Measurements from ENCODE around the gene PNPLA2.

Gene PNPLA2

GRCh38 chr11:858762-859339, 40.1 kb downstream of the PNPLA2 start:
- no peak for DNase-seq (ENCODE audit: low read depth, low spot score)

GRCh38 chr11:859394-860131, 40.8 kb downstream of the PNPLA2 start:
- DNase-seq (ENCODE audit: low read depth, low spot score): peak; percentile 89

- no peak for DNase-seq (ENCODE audit: low read depth, low spot score)
Observed at GRCh38 chr11:860234-861104, 41.8 kb downstream of the PNPLA2 start.

GRCh38 chr11:861105-861479, 42.4 kb downstream of the PNPLA2 start:
- no peak for DNase-seq (ENCODE audit: low read depth, low spot score)

- no peak for DNase-seq (ENCODE audit: low read depth, low spot score)
Observed at GRCh38 chr11:862081-862661, 43.5 kb downstream of the PNPLA2 start.

- no peak for DNase-seq (ENCODE audit: low read depth, low spot score)
Observed at GRCh38 chr11:862696-863022, 43.9 kb downstream of the PNPLA2 start.

- DNase-seq (ENCODE audit: low read depth, low spot score): peak; percentile 72
Observed at GRCh38 chr11:863023-863909, 44.6 kb downstream of the PNPLA2 start.

GRCh38 chr11:863910-864827, 45.5 kb downstream of the PNPLA2 start:
- no peak for DNase-seq (ENCODE audit: low read depth, low spot score)

GRCh38 chr11:864898-865297, 46.2 kb downstream of the PNPLA2 start:
- DNase-seq (ENCODE audit: low read depth, low spot score): no peak

GRCh38 chr11:865462-866430, 47.0 kb downstream of the PNPLA2 start:
- no peak for DNase-seq (ENCODE audit: low read depth, low spot score)

- DNase-seq (ENCODE audit: low read depth, low spot score): no peak
Observed at GRCh38 chr11:866481-866880, 47.8 kb downstream of the PNPLA2 start.

GRCh38 chr11:867856-868358, 49.2 kb downstream of the PNPLA2 start:
- DNase-seq (ENCODE audit: low read depth, low spot score): no peak

GRCh38 chr11:868394-868793, 49.7 kb downstream of the PNPLA2 start:
- no peak for DNase-seq (ENCODE audit: low read depth, low spot score)

GRCh38 chr11:868802-869201, 50.1 kb downstream of the PNPLA2 start:
- no peak for DNase-seq (ENCODE audit: low read depth, low spot score)

GRCh38 chr11:869399-870126, 50.8 kb downstream of the PNPLA2 start:
- DNase-seq (ENCODE audit: low read depth, low spot score): no peak

GRCh38 chr11:870127-870413, 51.4 kb downstream of the PNPLA2 start:
- no peak for DNase-seq (ENCODE audit: low read depth, low spot score)

- no peak for DNase-seq (ENCODE audit: low read depth, low spot score)
Observed at GRCh38 chr11:870418-870817, 51.7 kb downstream of the PNPLA2 start.

- DNase-seq (ENCODE audit: low read depth, low spot score): no peak
Observed at GRCh38 chr11:871472-871871, 52.8 kb downstream of the PNPLA2 start.

Data from astrocyte of the hippocampus (primary cell).